ENCODE data around the gene CALD1.

DNA sequence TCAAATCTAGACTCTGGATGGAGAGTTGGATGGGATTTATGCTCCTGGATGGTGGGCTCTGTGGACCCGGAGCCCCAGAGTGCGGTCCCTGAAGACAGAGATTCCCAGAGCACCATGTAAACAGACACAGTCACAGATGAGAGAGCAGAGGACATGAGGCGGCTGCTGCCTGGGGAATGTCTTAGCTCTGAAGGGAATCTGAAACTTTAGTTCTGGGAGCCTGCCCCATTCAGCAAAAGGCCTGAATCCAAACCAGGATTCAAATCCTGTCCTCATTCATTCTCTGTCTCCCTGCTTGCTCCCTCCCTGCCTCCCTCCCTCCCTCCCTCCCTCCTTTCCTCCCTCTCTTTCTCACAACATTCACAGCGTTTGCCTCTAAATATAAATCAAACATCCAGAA is 49.5 kb upstream of the CALD1 start:
- TF ChIP-seq, protein P1, sequence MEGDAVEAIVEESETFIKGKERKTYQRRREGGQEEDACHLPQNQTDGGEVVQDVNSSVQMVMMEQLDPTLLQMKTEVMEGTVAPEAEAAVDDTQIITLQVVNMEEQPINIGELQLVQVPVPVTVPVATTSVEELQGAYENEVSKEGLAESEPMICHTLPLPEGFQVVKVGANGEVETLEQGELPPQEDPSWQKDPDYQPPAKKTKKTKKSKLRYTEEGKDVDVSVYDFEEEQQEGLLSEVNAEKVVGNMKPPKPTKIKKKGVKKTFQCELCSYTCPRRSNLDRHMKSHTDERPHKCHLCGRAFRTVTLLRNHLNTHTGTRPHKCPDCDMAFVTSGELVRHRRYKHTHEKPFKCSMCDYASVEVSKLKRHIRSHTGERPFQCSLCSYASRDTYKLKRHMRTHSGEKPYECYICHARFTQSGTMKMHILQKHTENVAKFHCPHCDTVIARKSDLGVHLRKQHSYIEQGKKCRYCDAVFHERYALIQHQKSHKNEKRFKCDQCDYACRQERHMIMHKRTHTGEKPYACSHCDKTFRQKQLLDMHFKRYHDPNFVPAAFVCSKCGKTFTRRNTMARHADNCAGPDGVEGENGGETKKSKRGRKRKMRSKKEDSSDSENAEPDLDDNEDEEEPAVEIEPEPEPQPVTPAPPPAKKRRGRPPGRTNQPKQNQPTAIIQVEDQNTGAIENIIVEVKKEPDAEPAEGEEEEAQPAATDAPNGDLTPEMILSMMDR (IDR thresholded peaks at IDR 0.05; ENCODE audit: low read depth, low read length, missing input control): no peak
- TF ChIP-seq, protein P2, sequence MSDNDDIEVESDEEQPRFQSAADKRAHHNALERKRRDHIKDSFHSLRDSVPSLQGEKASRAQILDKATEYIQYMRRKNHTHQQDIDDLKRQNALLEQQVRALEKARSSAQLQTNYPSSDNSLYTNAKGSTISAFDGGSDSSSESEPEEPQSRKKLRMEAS (IDR thresholded peaks at IDR 0.05): no peak
- no peak for TF ChIP-seq HNF4G (IDR thresholded peaks at IDR 0.05)
- TF ChIP-seq RAD21 (IDR thresholded peaks at IDR 0.05): no peak
- TF ChIP-seq NR2F2 (IDR thresholded peaks at IDR 0.05): no peak
- TF ChIP-seq YY1 (IDR thresholded peaks at IDR 0.05): no peak
- TF ChIP-seq JUND (IDR thresholded peaks at IDR 0.05): no peak
- no peak for TF ChIP-seq SP1 (IDR thresholded peaks at IDR 0.05)
